ENCODE measurements around the gene PRELID2. TPM values are rescaled to one million over a fixed set of nuclear protein-coding genes. Genes with fewer than 3 reads are reported as not detected.

Gene PRELID2
- total RNA-seq, 3 donors from 2014 or later: 15.5 to 24.6 (median 23.1) TPM

GRCh38 chr5:145856285-145856818 is 21.2 kb upstream of the PRELID2 start:
- intact Hi-C loops (cut with DNase I; ENCODE audit: low total_unique reads): no loop called here
- Histone ChIP-seq H3K27ac (peak overlapping the region; percentile 69 to 76), H3K36me3 (no peaks in the 10 kb centered on the region), H3K9me3 (no peaks in the 10 kb centered on the region), H3K27me3 (no peaks in the 10 kb centered on the region), H3K4me1 (no peaks in the 10 kb centered on the region), H3K4me3 (peak overlapping the region; percentile 33 to 66 (median 45))
- peak in 1 of 2 donors; percentile 43 for DNase-seq (ENCODE audit: low spot score in 2 of 2)
- TF ChIP-seq POLR2AphosphoS5 (IDR thresholded peaks at IDR 0.05): no peak
- TF ChIP-seq, protein P1, sequence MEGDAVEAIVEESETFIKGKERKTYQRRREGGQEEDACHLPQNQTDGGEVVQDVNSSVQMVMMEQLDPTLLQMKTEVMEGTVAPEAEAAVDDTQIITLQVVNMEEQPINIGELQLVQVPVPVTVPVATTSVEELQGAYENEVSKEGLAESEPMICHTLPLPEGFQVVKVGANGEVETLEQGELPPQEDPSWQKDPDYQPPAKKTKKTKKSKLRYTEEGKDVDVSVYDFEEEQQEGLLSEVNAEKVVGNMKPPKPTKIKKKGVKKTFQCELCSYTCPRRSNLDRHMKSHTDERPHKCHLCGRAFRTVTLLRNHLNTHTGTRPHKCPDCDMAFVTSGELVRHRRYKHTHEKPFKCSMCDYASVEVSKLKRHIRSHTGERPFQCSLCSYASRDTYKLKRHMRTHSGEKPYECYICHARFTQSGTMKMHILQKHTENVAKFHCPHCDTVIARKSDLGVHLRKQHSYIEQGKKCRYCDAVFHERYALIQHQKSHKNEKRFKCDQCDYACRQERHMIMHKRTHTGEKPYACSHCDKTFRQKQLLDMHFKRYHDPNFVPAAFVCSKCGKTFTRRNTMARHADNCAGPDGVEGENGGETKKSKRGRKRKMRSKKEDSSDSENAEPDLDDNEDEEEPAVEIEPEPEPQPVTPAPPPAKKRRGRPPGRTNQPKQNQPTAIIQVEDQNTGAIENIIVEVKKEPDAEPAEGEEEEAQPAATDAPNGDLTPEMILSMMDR (IDR thresholded peaks at IDR 0.05): peak in 1 of 3 donors; percentile 9

- H3K27ac ChIP-seq: peak overlapping the region; percentile 69 to 76
These were observed 20.7 kb upstream of the PRELID2 start for GRCh38 chr5:145855763-145856267.

GRCh38 chr5:145854651-145855258 is 19.6 kb upstream of the PRELID2 start:
- Histone ChIP-seq H3K4me1 (no peaks in the 10 kb centered on the region), H3K4me3 (no peak overlapping the region), H3K27me3 (no peaks in the 10 kb centered on the region), H3K9me3 (no peaks in the 10 kb centered on the region), H3K27ac (peak overlapping the region in 1 of 2 donors; percentile 35), H3K36me3 (no peaks in the 10 kb centered on the region)
- no peak for DNase-seq (ENCODE audit: low spot score in 2 of 2)
- TF ChIP-seq POLR2A (IDR thresholded peaks at IDR 0.05) (no peak), POLR2AphosphoS5 (IDR thresholded peaks at IDR 0.05) (no peak)
- TF ChIP-seq, protein P1 (IDR thresholded peaks at IDR 0.05): no peak
- intact Hi-C loops (cut with DNase I; ENCODE audit: low total_unique reads): no loop called here

More at GRCh38 chr5:145855763-145856267, 20.7 kb upstream of the PRELID2 start:
- intact Hi-C loops (cut with DNase I; ENCODE audit: low total_unique reads): no loop called here
- TF ChIP-seq, protein P1 (IDR thresholded peaks at IDR 0.05): no peak
- TF ChIP-seq POLR2AphosphoS5 (IDR thresholded peaks at IDR 0.05) (no peak), POLR2A (IDR thresholded peaks at IDR 0.05) (no peak)
- H3K4me1 ChIP-seq: no peaks in the 10 kb centered on the region
- no peaks in the 10 kb centered on the region for H3K36me3 ChIP-seq
- peak overlapping the region; percentile 33 to 66 (median 45) for H3K4me3 ChIP-seq
- H3K9me3 ChIP-seq: no peaks in the 10 kb centered on the region
- no peak for DNase-seq (ENCODE audit: low spot score in 2 of 2)
- no peaks in the 10 kb centered on the region for H3K27me3 ChIP-seq

- intact Hi-C loops (cut with DNase I; ENCODE audit: low total_unique reads): no loop called here
These were observed 18.7 kb upstream of the PRELID2 start for GRCh38 chr5:145853781-145854376.

More at GRCh38 chr5:145853781-145854376, 18.7 kb upstream of the PRELID2 start:
- H3K36me3 ChIP-seq: no peaks in the 10 kb centered on the region
- no peaks in the 10 kb centered on the region for H3K27me3 ChIP-seq
- H3K27ac ChIP-seq: no peak overlapping the region
- TF ChIP-seq POLR2AphosphoS5 (IDR thresholded peaks at IDR 0.05) (no peak), POLR2A (IDR thresholded peaks at IDR 0.05) (no peak)
- TF ChIP-seq, protein P1 (IDR thresholded peaks at IDR 0.05): no peak
- H3K4me1 ChIP-seq: no peaks in the 10 kb centered on the region
- H3K9me3 ChIP-seq: no peaks in the 10 kb centered on the region
- H3K4me3 ChIP-seq: no peak overlapping the region
- no peak for DNase-seq (ENCODE audit: low spot score in 2 of 2)

All from breast epithelium (tissue), 4 donors.